GM18511 (cell line): Measurements from ENCODE around the gene MTSS2.
"Not testable (repeated sequence)": the region's sequence is repeated elsewhere in the genome, so short reads cannot be mapped to it uniquely, and the experiment has no call there.

Experiments
- ATAC-seq: cut with Tn5 transposase; IDR thresholded peaks from one replicate; pipeline ENCODE4 v1.9.1; 2021; ENCODE audit warnings: mild to moderate bottlenecking, moderate library complexity; ENCODE audit not compliant: unreplicated experiment

Gene MTSS2

GRCh38 chr16:70657956-70658355 is 27.9 kb downstream of the MTSS2 start:
- ATAC-seq, result no peak

- ATAC-seq, result no peak
Measured at GRCh38 chr16:70656712-70657263, 29.1 kb downstream of the MTSS2 start.

- ATAC-seq, result no peak
Measured at GRCh38 chr16:70656065-70656711, 29.7 kb downstream of the MTSS2 start.

GRCh38 chr16:70653809-70654771 is 31.8 kb downstream of the MTSS2 start:
- ATAC-seq, result no peak

- ATAC-seq, result no peak
Measured at GRCh38 chr16:70653406-70653805, 32.4 kb downstream of the MTSS2 start.

GRCh38 chr16:70652322-70652721 is 33.5 kb downstream of the MTSS2 start:
- ATAC-seq, result no peak

GRCh38 chr16:70651524-70651923 is 34.3 kb downstream of the MTSS2 start:
- ATAC-seq, result no peak

GRCh38 chr16:70650216-70650615 is 35.6 kb downstream of the MTSS2 start:
- no peak for ATAC-seq

GRCh38 chr16:70649300-70649699 is 36.6 kb downstream of the MTSS2 start:
- ATAC-seq, result no peak

- ATAC-seq, result no peak
Measured at GRCh38 chr16:70648606-70649005, 37.2 kb downstream of the MTSS2 start.

GRCh38 chr16:70647441-70648359 is 38.2 kb downstream of the MTSS2 start:
- no peak for ATAC-seq

GRCh38 chr16:70646260-70647241 is 39.3 kb downstream of the MTSS2 start, which contains the start of gene IL34:
Gene IL34 (plus strand): TSS chr16:70646559. CDS start chr16:70646948, 389 bp downstream.
- no peak for ATAC-seq

GRCh38 chr16:70644763-70645597 is 40.9 kb downstream of the MTSS2 start:
- no peak for ATAC-seq

GRCh38 chr16:70643264-70643663 is 42.6 kb downstream of the MTSS2 start:
- ATAC-seq, result not testable (repeated sequence)

- no peak for ATAC-seq
Measured at GRCh38 chr16:70642633-70643032, 43.2 kb downstream of the MTSS2 start.

- ATAC-seq, result no peak
Measured at GRCh38 chr16:70638814-70639792, 46.8 kb downstream of the MTSS2 start.
